GM21367 (cell line): ENCODE results near the gene KIFAP3.
"Not testable (repeated sequence)": the region's sequence is repeated elsewhere in the genome, so short reads cannot be mapped to it uniquely, and the experiment has no call there.

Experiments
- ATAC-seq: cut with Tn5 transposase; IDR thresholded peaks from one replicate; pipeline ENCODE4 v1.9.1; 2021; ENCODE audit not compliant: unreplicated experiment

KIFAP3 gene

GRCh38 chr1:170074250-170075157 lies at the start of gene KIFAP3:
KIFAP3 (minus strand) TSS chr1:170074695; CDS start chr1:170074467, 228 bp downstream.
- ATAC-seq, result peak; percentile 99

- ATAC-seq, result no peak
Measured at GRCh38 chr1:170122366-170122765, 47.9 kb upstream of the KIFAP3 start.

- ATAC-seq, result no peak
Measured at GRCh38 chr1:170114906-170115305, 40.4 kb upstream of the KIFAP3 start.

- not testable (repeated sequence) for ATAC-seq
Measured at GRCh38 chr1:170113140-170113539, 38.6 kb upstream of the KIFAP3 start.

- ATAC-seq, result no peak
Measured at GRCh38 chr1:170097449-170097948, 23.0 kb upstream of the KIFAP3 start.

- ATAC-seq, result no peak
Measured at GRCh38 chr1:170096806-170097340, 22.4 kb upstream of the KIFAP3 start.

GRCh38 chr1:170095976-170096748 lies 21.7 kb upstream of the KIFAP3 start:
- no peak for ATAC-seq

- not testable (repeated sequence) for ATAC-seq
Measured at GRCh38 chr1:170094697-170095616, 20.5 kb upstream of the KIFAP3 start.

GRCh38 chr1:170086399-170087032 lies 12.0 kb upstream of the KIFAP3 start:
- ATAC-seq, result no peak

- ATAC-seq, result no peak
Measured at GRCh38 chr1:170085091-170085490, 10.6 kb upstream of the KIFAP3 start.

- ATAC-seq, result no peak
Measured at GRCh38 chr1:170078610-170079189, 4.2 kb upstream of the KIFAP3 start.

GRCh38 chr1:170077926-170078325 lies 3.4 kb upstream of the KIFAP3 start:
- ATAC-seq, result no peak

GRCh38 chr1:170076952-170077351 lies 2.5 kb upstream of the KIFAP3 start:
- ATAC-seq, result not testable (repeated sequence)

GRCh38 chr1:170076199-170076598 lies 1.7 kb upstream of the KIFAP3 start:
- ATAC-seq, result no peak

- no peak for ATAC-seq
Measured at GRCh38 chr1:170075186-170075585, 691 bp upstream of the KIFAP3 start.

- no peak for ATAC-seq
Measured at GRCh38 chr1:170073893-170074249, 624 bp downstream of the KIFAP3 start.

GRCh38 chr1:170071378-170071777 lies 3.1 kb downstream of the KIFAP3 start:
- ATAC-seq, result no peak

GRCh38 chr1:170068923-170069322 lies 5.6 kb downstream of the KIFAP3 start:
- ATAC-seq, result no peak

- no peak for ATAC-seq
Measured at GRCh38 chr1:170067253-170067819, 7.2 kb downstream of the KIFAP3 start.
